Psoas muscle (tissue), 8 donors: ENCODE measurements around the gene RABL2B. TPM values are rescaled to one million over a fixed set of nuclear protein-coding genes. Genes with fewer than 3 reads are reported as not detected.

ENCODE experiments used
- ATAC-seq, 4 donors: fragments of 200-7000 bp; cut with Tn5 transposase; one replicate each; pipeline ENCODE4 v1.9.1; 2020; ENCODE audit warnings: moderate library complexity in 3 of 4, mild to moderate bottlenecking in 2 of 4
- DNase-seq, 2 donors: peaks; one replicate each; pipeline ENCODE4 v3.0.0-alpha.2; 2020
- H3K27ac ChIP-seq: fragments of 200-600 bp; one replicate; pipeline ENCODE4 v1.8.0; 2022
- H3K27me3 ChIP-seq, 3 donors: fragments of 200-600 bp in 1 of 3; one replicate each; pipeline versions ENCODE4 v1.6.1 to v1.8.0; 2013 to 2022; ENCODE audit warnings: low read length in 2 of 3, mild to moderate bottlenecking in 2 of 3, moderate library complexity in 1 of 3; ENCODE audit not compliant: insufficient read depth in 3 of 3
- H3K36me3 ChIP-seq, 2 donors: fragments of 200-600 bp in 1 of 2; one replicate each; pipeline versions ENCODE4 v1.6.1 to v1.8.0; 2013 to 2022; ENCODE audit warnings: low read depth in 1 of 2, mild to moderate bottlenecking in 1 of 2, moderate library complexity in 1 of 2; ENCODE audit not compliant: insufficient read depth in 1 of 2
- H3K4me1 ChIP-seq: fragments of 200-600 bp; one replicate; pipeline ENCODE4 v1.8.0; 2022
- H3K4me3 ChIP-seq: fragments of 200-600 bp; one replicate; pipeline ENCODE4 v1.8.0; 2022; ENCODE audit warnings: mild to moderate bottlenecking
- H3K9me3 ChIP-seq: fragments of 200-600 bp; one replicate; pipeline ENCODE4 v1.8.0; 2022
- WGBS, 3 donors: extraction: QIAGEN DNeasy Blood & Tissue Kit; methylation state at CpG; one replicate each; pipeline versions ENCODE4 v1.1.6 to v1.1.7; 2013; 5-methylcytosine and 5-hydroxymethylcytosine counted together
- intact Hi-C, 2 donors: fragments of 100-400 bp; cut with DNase I; formaldehyde crosslinking; loops; one replicate each; pipeline versions ENCODE4 v1.11.0 to v1.14.2; 2022
- polyA plus RNA-seq, 3 donors: library from polyadenylated mRNA; stranded (reverse); fragments of 200-250 nt; gene quantifications; one replicate each; pipeline ENCODE4 v1.2.3, GENCODE V29; 2013
- total RNA-seq, 4 donors: library from RNA; stranded (reverse); fragmentation: NEBNext Ultra II Directional in 2 of 4; extraction: Animal tissue kit (Norgen Biotek cat#: 25700) in 2 of 4; gene quantifications; one replicate each; pipeline versions ENCODE4 v1.2.1 to v1.2.4, GENCODE V29; 2021 to 2023
- TF ChIP-seq, protein P1 (sequence below): fragments of 200-600 bp; IDR thresholded peaks from one replicate; pipeline ENCODE4 v1.8.0; 2022; ENCODE audit warnings: antibody characterized with exemption
- donor health status: healthy with polysubstance abuse.
- donor health status: DM: no; HTN: no; CAD: no; lungs with moderate emphysema.
- donor health status: Bipolar disorder and iron deficiency.
- donor health status: healthy.
- donor health status: DM: yes; HTN: yes; CAD: no.
- donor health status: DM: no; HTN: no; CAD: no.
- donor health status: DM: no; HTN: no; CAD: no.
- donor health status: DM: yes; HTN: yes; CAD: no.

RABL2B gene
- total and polyA plus RNA-seq, 7 donors = 4.1 to 12.7 (median 7.1) TPM

- peaks cover 0 to 4% of the 10 kb centered on the region in 2 donors for H3K36me3 ChIP-seq
- WGBS, 3 donors = 40 to 51% (median 46%) methylated on average over 33 to 40 of the region's 40 CpGs
- no peaks in the 10 kb centered on the region for H3K4me1 ChIP-seq
- TF ChIP-seq, protein P1, sequence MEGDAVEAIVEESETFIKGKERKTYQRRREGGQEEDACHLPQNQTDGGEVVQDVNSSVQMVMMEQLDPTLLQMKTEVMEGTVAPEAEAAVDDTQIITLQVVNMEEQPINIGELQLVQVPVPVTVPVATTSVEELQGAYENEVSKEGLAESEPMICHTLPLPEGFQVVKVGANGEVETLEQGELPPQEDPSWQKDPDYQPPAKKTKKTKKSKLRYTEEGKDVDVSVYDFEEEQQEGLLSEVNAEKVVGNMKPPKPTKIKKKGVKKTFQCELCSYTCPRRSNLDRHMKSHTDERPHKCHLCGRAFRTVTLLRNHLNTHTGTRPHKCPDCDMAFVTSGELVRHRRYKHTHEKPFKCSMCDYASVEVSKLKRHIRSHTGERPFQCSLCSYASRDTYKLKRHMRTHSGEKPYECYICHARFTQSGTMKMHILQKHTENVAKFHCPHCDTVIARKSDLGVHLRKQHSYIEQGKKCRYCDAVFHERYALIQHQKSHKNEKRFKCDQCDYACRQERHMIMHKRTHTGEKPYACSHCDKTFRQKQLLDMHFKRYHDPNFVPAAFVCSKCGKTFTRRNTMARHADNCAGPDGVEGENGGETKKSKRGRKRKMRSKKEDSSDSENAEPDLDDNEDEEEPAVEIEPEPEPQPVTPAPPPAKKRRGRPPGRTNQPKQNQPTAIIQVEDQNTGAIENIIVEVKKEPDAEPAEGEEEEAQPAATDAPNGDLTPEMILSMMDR = no peak
- no peaks in the 10 kb centered on the region for H3K9me3 ChIP-seq
- ATAC-seq = no peak
- no peak overlapping the region for H3K4me3 ChIP-seq
- no peak for DNase-seq
- intact Hi-C loops = no loop called here
- H3K27ac ChIP-seq = no peak overlapping the region
- H3K27me3 ChIP-seq = peaks cover 0 to 24% (median 0%) of the 10 kb centered on the region in 3 donors
Observed at GRCh38 chr22:50719814-50720300, 63.6 kb downstream of the RABL2B start.

DNA sequence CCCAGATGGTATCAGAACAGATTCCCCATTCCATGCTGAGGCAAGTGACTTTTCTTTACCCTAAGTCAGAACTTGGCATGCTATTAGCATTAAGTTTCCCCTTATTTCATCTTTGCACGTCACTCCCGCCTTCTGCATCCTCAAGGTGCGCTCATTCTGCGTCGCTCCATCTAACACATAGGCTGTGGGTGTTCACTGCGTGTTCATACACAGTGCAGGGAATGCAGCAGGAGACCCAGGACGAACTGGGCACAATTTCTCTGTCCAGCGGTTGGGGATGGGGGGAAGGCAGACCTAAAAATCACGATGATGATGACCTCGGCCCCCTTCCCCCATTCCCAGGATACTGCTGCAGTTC lies 65.1 kb downstream of the RABL2B start:
- H3K27me3 ChIP-seq = peaks cover 0 to 24% (median 0%) of the 10 kb centered on the region in 3 donors
- intact Hi-C loops = no loop called here
- DNase-seq = no peak
- H3K36me3 ChIP-seq = peaks cover 0 to 4% of the 10 kb centered on the region in 2 donors
- ATAC-seq = no peak
- H3K4me1 ChIP-seq = no peaks in the 10 kb centered on the region
- no peaks in the 10 kb centered on the region for H3K9me3 ChIP-seq
- no peak overlapping the region for H3K4me3 ChIP-seq
- TF ChIP-seq, protein P1 = no peak
- WGBS, 3 donors = 89 to 95% (median 92%) methylated on average over 10 of the region's 10 CpGs
- H3K27ac ChIP-seq = no peak overlapping the region

DNA sequence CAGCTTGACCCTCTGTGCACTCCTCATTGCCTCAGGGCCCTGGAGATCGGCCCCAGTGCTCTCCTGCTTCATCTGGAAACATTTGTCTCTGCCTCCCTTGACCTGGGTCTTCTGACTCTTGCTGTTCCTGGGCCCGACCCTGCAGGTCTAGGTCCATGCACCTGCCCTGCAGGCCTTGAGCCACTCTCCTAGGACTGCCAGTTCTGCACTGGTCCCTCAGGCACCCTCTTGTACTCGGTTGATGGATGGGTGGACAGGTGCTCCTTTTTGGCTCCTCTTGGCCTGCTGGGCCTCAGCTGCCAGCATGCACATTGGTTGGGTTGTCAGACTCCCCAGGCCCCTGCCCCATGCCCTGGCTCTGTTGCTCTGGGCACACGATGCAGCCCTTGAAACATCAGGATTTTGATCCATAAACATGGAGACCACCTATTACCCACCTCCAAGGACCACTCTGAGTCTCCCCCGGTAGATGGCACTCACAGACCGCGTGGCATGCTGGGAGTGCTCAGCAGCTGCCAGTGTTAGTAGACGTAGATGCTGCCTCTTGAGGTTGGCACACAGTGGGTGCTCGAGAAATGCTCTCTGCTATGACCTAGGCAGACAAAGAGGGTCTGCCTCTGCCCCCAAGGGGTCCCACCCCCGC lies 65.6 kb downstream of the RABL2B start:
- peak; percentile 59 to 77 (median 70) for ATAC-seq
- DNase-seq = no peak
- H3K4me1 ChIP-seq = no peaks in the 10 kb centered on the region
- intact Hi-C loops = no loop called here
- peaks cover 0 to 24% (median 0%) of the 10 kb centered on the region in 3 donors for H3K27me3 ChIP-seq
- no peaks in the 10 kb centered on the region for H3K9me3 ChIP-seq
- H3K27ac ChIP-seq = no peak overlapping the region
- WGBS, 3 donors = 42 to 57% (median 42%) methylated on average over 10 of the region's 10 CpGs
- TF ChIP-seq, protein P1 = peak; percentile 9
- peaks cover 0 to 4% of the 10 kb centered on the region in 2 donors for H3K36me3 ChIP-seq
- no peak overlapping the region for H3K4me3 ChIP-seq

Other genes starting within 250 kb of the RABL2B start
- under 1 TPM in 1 of 4 donors, not detected in 3; 0.11 TPM for gene KLHDC7B, start 237.7 kb downstream of the RABL2B start, total RNA-seq
- under 1 TPM in 2 of 3 donors, not detected in 1; 0.01 TPM for gene KLHDC7B, start 237.7 kb downstream of the RABL2B start, polyA plus RNA-seq
- gene SYCE3, start 220.7 kb downstream of the RABL2B start, total RNA-seq = not detected
- not detected for gene SYCE3, start 220.7 kb downstream of the RABL2B start, polyA plus RNA-seq
- 100 to 1,000 TPM in 3 of 4 donors, 10 to 100 TPM in 1; 75.8 to 144 (median 139) TPM for gene CPT1B, start 205.2 kb downstream of the RABL2B start, total RNA-seq
- gene CPT1B, start 205.2 kb downstream of the RABL2B start, polyA plus RNA-seq = 10 to 100 TPM; 57.4 to 87.6 (median 70.8) TPM
- 10 to 100 TPM; 11.5 to 25.2 (median 16.3) TPM for gene CHKB, start 200.8 kb downstream of the RABL2B start, total RNA-seq
- gene CHKB, start 200.8 kb downstream of the RABL2B start, polyA plus RNA-seq = 10 to 100 TPM; 13.1 to 14.3 (median 13.6) TPM
- under 1 TPM; 0.12 to 0.34 (median 0.17) TPM for gene MAPK8IP2, start 182.8 kb downstream of the RABL2B start, total RNA-seq
- gene MAPK8IP2, start 182.8 kb downstream of the RABL2B start, polyA plus RNA-seq = under 1 TPM; 0.13 to 0.22 (median 0.15) TPM
- 10 to 100 TPM in 2 of 4 donors, 1 to 10 TPM in 2; 8.8 to 13.6 (median 10.4) TPM for gene ARSA, start 155.5 kb downstream of the RABL2B start, total RNA-seq
- gene ARSA, start 155.5 kb downstream of the RABL2B start, polyA plus RNA-seq = 10 to 100 TPM in 1 of 3 donors, 1 to 10 TPM in 2; 8.3 to 11.7 (median 9.8) TPM
- 10 to 100 TPM in 3 of 4 donors, 1 to 10 TPM in 1; 7.5 to 16.3 (median 13.5) TPM for gene SHANK3, start 110.8 kb downstream of the RABL2B start, total RNA-seq
- 1 to 10 TPM; 4.2 to 9.3 (median 4.8) TPM for gene SHANK3, start 110.8 kb downstream of the RABL2B start, polyA plus RNA-seq
- under 1 TPM in 3 of 4 donors, not detected in 1; 0.26 to 0.82 (median 0.64) TPM for gene ACR, start 45.4 kb downstream of the RABL2B start, total RNA-seq
- under 1 TPM in 2 of 3 donors, not detected in 1; 0.10 to 0.19 TPM for gene ACR, start 45.4 kb downstream of the RABL2B start, polyA plus RNA-seq